ENCODE data around the gene PCDHB1.

- TF ChIP-seq CTCF (conservative IDR thresholded peaks at IDR 0.05; ENCODE audit: low read depth, low read length) = no peak
- TF ChIP-seq EZH2 (IDR thresholded peaks at IDR 0.05; ENCODE audit: low read length, unreplicated experiment) = no peak
- no peak for TF ChIP-seq EZH2phosphoT487 (IDR thresholded peaks at IDR 0.05; ENCODE audit: borderline replicate concordance, low read length)
Measured at GRCh38 chr5:141002605-141002965, 48.6 kb upstream of the PCDHB1 start.
